Left ventricle myocardium superior (tissue), 1 donor: Measurements from ENCODE around the gene IL6R. TPM values are rescaled to one million over a fixed set of nuclear protein-coding genes. Genes with fewer than 3 reads are reported as not detected.
"Not testable (repeated sequence)": the region's sequence is repeated elsewhere in the genome, so short reads cannot be mapped to it uniquely, and the experiment has no call there.

Source experiments
- ATAC-seq: fragments of 200-7000 bp; cut with Tn5 transposase; one replicate; pipeline ENCODE4 v1.9.1; 2020; ENCODE audit warnings: mild to moderate bottlenecking, moderate library complexity
- DNase-seq: peaks from one replicate; pipeline ENCODE4 v3.0.0-alpha.2; 2020
- intact Hi-C: fragments of 100-400 bp; cut with micrococcal nuclease; formaldehyde crosslinking; loops from one replicate; pipeline ENCODE4 v1.11.0; 2022
- total RNA-seq: library from RNA; stranded (reverse); fragmentation: NEBNext Ultra II Directional; extraction: Animal tissue kit (Norgen Biotek cat#: 25700); gene quantifications from one replicate; pipeline ENCODE4 v1.2.1, GENCODE V29; 2021
- donor health status: DM: no; HTN: yes; CAD: no; lungs with severe emphysema.

The IL6R gene
- total RNA-seq, 1 donor from 2014 or later, result 15.3 TPM

GRCh38 chr1:154422049-154422448 is 16.9 kb downstream of the IL6R start:
- intact Hi-C loops, DNase-seq: not testable (repeated sequence)

GRCh38 chr1:154422521-154422920 is 17.4 kb downstream of the IL6R start:
- DNase-seq (no peak), ATAC-seq (no peak)

More at GRCh38 chr1:154422049-154422448, 16.9 kb downstream of the IL6R start:
- not testable (repeated sequence) for ATAC-seq

GRCh38 chr1:154423304-154423987 is 18.3 kb downstream of the IL6R start:
- no peak for ATAC-seq
- no peak for DNase-seq
- intact Hi-C loops, result no loop called here

More at GRCh38 chr1:154422521-154422920, 17.4 kb downstream of the IL6R start:
- intact Hi-C loops, result no loop called here

GRCh38 chr1:154423988-154424326 is 18.8 kb downstream of the IL6R start:
- DNase-seq (no peak), ATAC-seq (no peak)
- intact Hi-C loops, result no loop called here

GRCh38 chr1:154425172-154425571 is 20.0 kb downstream of the IL6R start:
- DNase-seq (no peak), ATAC-seq (no peak)
- intact Hi-C loops, result no loop called here

- peak; percentile 84 for ATAC-seq
- intact Hi-C loops, result no loop called here
- DNase-seq, result peak; percentile 89
These were observed 22.3 kb downstream of the IL6R start for GRCh38 chr1:154427173-154428139.

- intact Hi-C loops, result no loop called here
- peak; percentile 54 for DNase-seq
- no peak for ATAC-seq
These were observed 24.0 kb downstream of the IL6R start for GRCh38 chr1:154429118-154429517.

GRCh38 chr1:154429841-154430611 is 24.9 kb downstream of the IL6R start:
- intact Hi-C loops, result no loop called here
- DNase-seq (no peak), ATAC-seq (no peak)

GRCh38 chr1:154430903-154431302 is 25.8 kb downstream of the IL6R start:
- ATAC-seq, result no peak
- no peak for DNase-seq
- intact Hi-C loops, result no loop called here

GRCh38 chr1:154431586-154432373 is 26.6 kb downstream of the IL6R start:
- intact Hi-C loops, result no loop called here
- peak; percentile 0 for ATAC-seq
- no peak for DNase-seq

GRCh38 chr1:154433161-154433764 is 28.1 kb downstream of the IL6R start:
- ATAC-seq (no peak), DNase-seq (no peak)
- intact Hi-C loops, result no loop called here

- ATAC-seq, result peak; percentile 92
- intact Hi-C loops, result no loop called here
- peak; percentile 86 for DNase-seq
These were observed 29.4 kb downstream of the IL6R start for GRCh38 chr1:154434346-154435085.

GRCh38 chr1:154435599-154436200 is 30.6 kb downstream of the IL6R start:
- intact Hi-C loops, result no loop called here
- no peak for DNase-seq
- no peak for ATAC-seq

- DNase-seq, result no peak
- ATAC-seq, result no peak
- intact Hi-C loops, result no loop called here
These were observed 31.3 kb downstream of the IL6R start for GRCh38 chr1:154436433-154436832.

- intact Hi-C loops, result no loop called here
- DNase-seq (no peak), ATAC-seq (no peak)
These were observed 35.1 kb downstream of the IL6R start for GRCh38 chr1:154440036-154440804.

- no peak for DNase-seq
- ATAC-seq, result no peak
- intact Hi-C loops, result no loop called here
These were observed 36.2 kb downstream of the IL6R start for GRCh38 chr1:154441241-154441888.
